ENCODE measurements around the gene EPS8L3. TPM values are rescaled to one million over a fixed set of nuclear protein-coding genes. Genes with fewer than 3 reads are reported as not detected.
"Not testable (repeated sequence)": the region's sequence is repeated elsewhere in the genome, so short reads cannot be mapped to it uniquely, and the experiment has no call there.

EPS8L3 gene
- total RNA-seq, 1 experiment from 2014 or later, result 0.15 TPM

GRCh38 chr1:109766991-109767636 is 3.4 kb upstream of the EPS8L3 start:
- DNase-seq (ENCODE audit: extremely low read depth, low read depth), result not testable (repeated sequence)

GRCh38 chr1:109765896-109766615 is 2.3 kb upstream of the EPS8L3 start:
- no peak for DNase-seq (ENCODE audit: extremely low read depth, low read depth)

DNA sequence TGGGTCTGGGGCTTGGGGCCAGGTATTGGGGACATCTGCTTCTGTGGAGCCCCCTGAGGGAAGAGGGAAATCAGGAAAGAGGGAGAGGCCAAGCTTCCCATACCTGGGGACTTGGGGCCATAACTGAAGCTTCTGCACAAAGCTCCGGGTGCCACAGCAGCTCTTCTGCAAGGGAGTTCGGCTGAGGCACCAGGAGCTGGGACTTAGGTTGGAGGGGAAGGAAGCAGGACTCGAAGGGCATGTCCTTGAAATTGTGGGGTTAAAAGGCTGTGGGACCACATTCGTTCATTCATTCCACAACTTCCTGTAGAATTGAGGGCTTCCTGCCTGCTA is 1.7 kb upstream of the EPS8L3 start:
- no peak for DNase-seq (ENCODE audit: extremely low read depth, low read depth)

DNA sequence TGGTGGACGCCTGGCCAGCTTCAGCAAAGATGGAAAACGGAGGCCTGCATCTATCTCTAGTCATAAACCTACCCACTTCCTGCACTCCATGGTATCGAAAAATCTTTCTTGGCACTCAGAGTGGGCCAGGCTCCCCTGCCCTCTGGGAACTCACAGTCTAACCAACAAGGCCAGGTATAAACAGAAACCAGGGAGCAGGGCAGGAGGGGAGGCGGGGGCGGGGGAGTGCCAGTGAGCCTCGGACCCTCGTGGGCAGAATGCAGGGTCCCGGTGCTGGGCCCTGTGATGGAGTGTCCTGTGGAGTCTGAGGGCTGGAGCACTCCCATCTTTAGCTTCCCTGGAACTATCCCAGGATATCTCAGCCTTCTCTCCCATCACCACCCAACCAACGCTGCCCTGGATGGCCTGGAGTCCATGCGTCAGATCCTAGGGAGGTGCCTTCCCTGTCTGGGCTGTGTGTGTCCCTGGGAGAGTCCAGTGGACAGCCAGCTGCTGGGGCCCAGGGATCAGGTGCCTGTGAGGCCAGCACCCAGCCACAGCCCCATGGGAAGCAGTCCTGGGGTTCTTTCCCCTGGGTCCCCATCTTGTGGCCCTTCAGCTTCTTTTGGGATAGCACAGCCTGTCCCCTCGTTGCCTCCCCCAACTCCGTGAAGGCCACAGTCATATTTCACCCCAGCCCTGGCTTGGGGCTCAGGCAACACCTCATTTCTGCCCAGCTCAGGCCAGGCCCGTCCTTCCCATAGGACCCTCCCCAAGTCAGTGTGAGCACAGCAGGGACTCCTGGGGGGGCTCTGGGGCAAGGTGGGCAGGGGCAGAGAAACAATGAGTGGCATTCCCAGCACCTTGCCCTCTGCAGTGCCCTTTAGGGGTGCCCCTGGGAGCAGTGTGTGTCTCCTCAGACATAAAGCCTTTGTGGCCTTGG is 1.1 kb upstream of the EPS8L3 start:
- DNase-seq (ENCODE audit: extremely low read depth, low read depth), result no peak

DNA sequence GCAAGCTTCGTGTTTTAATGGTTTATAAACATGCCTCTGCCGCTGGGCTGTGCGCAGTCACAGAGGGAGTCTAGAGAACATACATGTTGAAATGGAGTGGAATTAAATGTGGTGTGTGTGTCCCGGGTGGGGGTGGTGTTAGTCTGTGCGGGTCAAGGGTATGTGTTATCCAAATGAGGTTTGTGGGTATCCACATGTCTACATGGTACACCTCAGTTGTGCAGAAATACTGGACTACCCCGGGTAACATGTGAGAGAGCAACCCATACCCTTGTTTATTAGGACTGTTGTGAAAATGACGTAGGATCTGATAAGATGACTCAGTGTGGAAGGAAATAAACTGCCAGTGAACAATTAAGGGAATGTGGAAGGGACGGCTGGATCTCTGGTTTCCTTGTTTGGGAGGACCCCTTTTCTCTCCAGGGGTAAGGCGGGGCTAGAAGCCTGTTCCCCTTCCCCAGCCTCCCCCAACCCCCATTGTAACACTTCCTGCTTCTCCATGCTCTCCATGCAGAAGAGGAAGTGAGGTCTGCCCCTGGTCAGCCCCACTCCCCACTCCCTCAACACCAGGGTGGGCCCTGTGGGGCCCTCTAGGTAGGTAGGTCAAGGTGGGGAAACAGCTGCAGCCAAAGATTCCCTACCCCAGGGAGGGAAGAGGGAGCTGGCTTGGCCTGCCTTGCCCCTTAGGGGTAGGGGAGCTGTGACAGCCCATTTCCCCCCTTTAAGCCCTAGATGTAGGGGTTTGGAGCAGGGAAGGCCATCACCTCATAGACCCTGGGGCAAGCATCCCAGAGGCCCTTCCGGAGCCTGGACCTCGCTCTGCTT is 690 bp downstream of the EPS8L3 start:
- DNase-seq (ENCODE audit: extremely low read depth, low read depth), result peak; percentile 45

DNA sequence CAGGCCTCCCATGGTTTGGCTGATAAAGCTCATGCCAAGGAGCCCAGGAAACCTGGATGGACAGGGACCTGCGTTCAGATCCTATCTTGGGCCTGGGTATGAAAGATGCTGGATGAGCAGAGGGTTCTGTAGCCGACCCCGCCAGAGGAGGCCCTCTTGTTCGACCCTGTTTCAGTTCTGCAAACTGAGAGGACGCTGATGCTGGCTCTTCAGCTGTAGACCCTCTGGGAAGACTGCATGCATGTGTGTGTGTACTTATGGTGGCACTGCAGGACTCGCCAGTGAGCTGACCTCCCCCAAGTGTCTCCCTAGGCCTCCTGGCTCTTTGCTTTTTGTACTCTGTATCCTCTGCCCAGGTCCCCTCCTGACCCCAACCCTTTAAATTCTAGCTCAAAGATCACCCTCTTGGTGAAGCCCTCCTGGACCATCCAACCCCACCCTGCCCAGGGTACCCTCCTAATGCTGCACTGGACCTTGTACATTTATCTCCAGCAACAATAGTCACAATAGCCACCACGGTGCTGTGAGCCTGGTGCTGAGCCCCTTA is 1.6 kb downstream of the EPS8L3 start:
- no peak for DNase-seq (ENCODE audit: extremely low read depth, low read depth)

DNA sequence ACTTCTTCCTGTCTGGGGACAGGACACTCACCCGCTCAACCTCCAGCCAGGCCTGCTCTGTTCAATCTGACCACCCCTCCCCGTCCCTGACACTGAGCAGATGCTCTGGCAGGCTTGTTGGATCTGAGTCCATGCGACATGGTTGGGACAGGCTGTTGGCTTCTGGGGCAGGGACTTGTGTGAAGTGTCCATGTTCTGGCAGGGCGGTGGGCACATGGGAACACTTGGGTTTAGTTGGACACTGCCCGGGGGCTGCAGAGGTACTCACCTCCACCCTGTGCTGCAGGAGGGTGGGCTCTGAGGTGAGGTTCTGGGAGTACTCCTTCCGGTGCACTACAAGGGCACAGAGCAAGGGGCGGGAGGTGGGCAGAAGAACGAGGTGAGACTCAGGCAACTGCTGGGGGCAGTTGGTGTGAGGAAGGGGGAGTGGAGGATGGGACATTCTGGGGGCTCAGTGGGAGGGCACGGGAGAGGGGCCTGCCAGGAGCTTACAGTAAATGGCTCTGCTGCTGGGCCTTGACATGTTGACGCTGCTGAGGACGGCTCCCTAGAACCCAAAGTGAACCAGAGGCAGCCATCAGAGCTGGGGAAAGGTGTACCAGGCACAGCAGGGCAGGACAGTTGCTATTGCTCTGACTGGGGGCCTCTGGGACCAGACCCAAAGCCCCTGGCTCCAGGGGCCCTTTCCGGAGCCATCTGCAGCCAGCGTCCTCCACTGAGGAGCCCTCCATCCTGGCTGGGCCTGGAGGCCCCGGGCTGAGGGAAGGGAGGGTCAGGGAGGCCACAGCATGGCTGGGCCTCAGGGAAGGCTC is 2.3 kb downstream of the EPS8L3 start:
- DNase-seq (ENCODE audit: extremely low read depth, low read depth), result no peak

- no peak for DNase-seq (ENCODE audit: extremely low read depth, low read depth)
These were observed 3.0 kb downstream of the EPS8L3 start for GRCh38 chr1:109760581-109761226.

GRCh38 chr1:109759513-109760334 is 4.0 kb downstream of the EPS8L3 start:
- DNase-seq (ENCODE audit: extremely low read depth, low read depth), result no peak

DNA sequence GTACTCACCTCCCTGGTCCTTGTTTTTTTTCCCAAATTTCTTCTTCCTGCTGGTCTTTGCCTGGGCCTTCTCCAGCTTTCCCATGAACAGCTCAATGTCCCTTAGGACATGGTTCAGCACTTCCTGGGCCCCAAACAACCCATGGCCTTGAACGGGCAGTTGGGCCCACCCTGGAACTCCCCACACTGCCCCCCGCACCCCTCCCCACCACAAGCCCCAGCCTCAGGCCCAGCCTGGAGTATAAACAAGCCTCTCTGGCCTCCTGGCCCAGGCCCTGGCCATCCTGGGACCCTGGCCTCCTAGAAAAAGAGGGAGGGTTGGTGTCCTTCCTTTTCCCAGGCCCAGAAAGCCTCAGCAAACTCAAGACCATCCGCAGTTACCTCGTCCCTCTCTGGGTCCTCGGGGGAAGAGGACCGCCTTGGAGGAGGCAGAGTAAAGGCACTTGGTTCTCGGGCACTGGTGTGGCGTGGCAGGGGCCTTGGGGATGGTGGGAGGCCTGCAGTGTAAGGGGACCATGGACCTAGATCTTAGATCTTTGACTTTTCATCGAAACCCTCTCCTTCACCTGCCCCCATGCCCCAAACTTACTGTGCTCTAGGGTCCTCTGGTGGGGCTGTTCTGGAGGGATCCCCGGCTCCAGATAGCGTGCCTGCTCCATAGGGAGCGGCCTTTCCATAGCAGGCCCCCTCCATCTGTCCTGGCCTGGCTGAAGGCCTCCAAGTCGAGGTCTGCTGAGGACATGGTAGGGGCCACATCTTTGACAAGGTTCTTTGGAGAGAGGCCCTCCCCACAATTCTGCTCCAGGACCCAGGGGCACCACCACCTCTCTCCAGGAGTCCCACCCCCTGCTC is 5.6 kb downstream of the EPS8L3 start:
- no peak for DNase-seq (ENCODE audit: extremely low read depth, low read depth)

DNA sequence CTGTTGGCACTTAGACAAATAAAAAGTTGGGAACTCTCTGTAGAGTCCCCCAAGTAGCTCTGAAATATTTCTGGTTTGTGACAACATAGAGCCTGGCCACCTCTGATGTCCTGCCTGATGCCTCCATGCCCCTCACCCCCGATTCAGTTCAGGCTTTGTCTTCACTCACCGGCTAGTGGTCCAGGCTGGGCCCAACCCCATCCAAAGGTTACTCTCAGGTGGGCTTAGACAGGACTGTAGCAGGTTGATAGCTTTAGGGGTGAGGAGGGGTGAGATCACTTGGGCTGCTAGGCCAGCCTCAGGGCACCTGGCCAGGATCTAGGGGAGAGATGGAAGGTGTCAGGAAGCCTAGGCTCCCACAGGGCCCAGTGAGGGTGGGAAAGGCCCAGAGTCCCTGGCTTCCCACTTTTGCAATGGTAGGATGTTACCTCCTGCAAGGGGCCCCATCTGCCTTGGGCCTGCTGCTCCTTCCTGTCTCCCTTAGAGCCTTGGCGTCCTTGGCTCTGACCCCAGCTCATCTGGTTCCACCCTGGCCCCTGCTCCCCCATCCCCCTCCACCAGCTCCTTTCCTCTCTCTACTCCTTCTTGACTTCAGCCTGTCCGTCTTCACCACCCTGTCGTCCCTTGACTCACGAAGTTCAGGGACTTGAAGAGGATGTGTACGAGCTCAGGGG is 6.7 kb downstream of the EPS8L3 start:
- DNase-seq (ENCODE audit: extremely low read depth, low read depth), result no peak

- not testable (repeated sequence) for DNase-seq (ENCODE audit: extremely low read depth, low read depth)
These were observed 7.4 kb downstream of the EPS8L3 start for GRCh38 chr1:109756325-109756724.

DNA sequence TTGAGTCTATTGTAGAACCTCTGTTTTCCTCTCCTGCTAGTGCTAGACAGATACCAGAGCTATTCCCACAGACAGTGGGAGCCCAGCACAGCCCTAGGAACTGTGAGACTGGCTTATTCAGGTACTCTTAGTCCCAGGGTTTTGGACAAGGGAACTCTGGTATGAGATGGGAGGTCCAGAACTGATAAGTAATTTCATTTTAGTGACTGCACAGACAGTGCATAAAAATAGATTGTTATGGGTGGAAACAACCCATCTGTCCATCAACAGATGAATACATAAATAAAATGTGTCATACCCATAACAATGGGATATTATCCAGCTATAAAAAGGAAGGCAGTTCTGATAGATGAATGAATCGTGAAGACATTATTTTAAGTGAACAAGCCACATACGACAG is 9.0 kb downstream of the EPS8L3 start:
- no peak for DNase-seq (ENCODE audit: extremely low read depth, low read depth)

DNA sequence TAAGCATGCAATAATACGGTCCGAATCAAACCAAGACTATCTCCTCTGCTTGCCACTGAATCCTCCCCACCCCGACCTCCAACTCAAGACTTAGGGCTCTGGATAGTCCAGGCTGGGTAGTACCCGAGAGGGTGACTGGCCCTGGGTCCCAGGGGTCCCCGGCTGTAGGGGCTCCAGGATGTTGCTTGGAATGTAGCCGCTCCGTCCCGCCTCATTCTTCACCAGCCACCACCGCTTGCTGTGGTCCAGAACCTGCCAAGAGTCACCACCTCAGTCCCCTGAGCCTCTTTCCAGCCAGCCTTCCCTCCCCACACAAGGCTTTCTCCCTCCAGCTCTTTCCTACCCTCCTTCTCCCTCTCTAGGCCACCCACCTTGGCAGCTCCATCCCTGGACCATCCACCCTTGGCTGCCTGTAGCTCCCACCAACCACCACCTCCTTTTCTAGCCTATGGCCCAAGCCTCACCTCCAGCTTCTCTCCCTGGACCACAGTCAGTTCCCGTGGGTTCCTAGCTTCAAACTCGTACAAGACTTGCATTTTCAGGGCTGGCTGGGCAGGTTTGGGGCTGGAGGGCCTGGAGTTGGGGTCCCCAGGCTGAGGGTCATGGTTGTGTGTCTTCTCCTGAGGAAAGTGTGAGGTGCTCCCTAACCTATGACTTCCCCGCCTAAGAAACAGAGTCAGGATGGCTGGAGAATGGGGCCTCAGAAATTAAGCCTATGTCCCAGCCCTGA is 12.0 kb downstream of the EPS8L3 start:
- DNase-seq (ENCODE audit: extremely low read depth, low read depth), result no peak

GRCh38 chr1:109750920-109751319 is 12.8 kb downstream of the EPS8L3 start:
- no peak for DNase-seq (ENCODE audit: extremely low read depth, low read depth)

All from NCI-H460 (cell line).